HepG2 (cell line): ENCODE measurements around the gene CMC4. TPM values are rescaled to one million over a fixed set of nuclear protein-coding genes. Genes with fewer than 3 reads are reported as not detected.
A peak's percentile ranks its signal among the peaks of the same experiment; 100 is the strongest.

ENCODE experiments used
- ATAC-seq: fragments of 200-7000 bp; cut with Tn5 transposase; 3 replicates; pipeline ENCODE4 v1.9.1; 2020; ENCODE audit warnings: mild to moderate bottlenecking, moderate library complexity
- BruUV-seq: library from RNA; stranded (reverse); fragments of 400-500 nt; replicated peaks from 2 replicates; lab custom pipeline; 2021; lab: Mats Ljungman, UMichigan
- CTCF ChIA-PET: fragments of 300-600 bp; formaldehyde crosslinking; extraction: SDS; loops from one replicate; lab custom pipeline; 2021; ENCODE audit warnings: low total read pairs, inconsistent platforms, low intra/inter-chr PET ratio; lab: Yijun Ruan, JAX
- POLR2A ChIA-PET: fragments of 350-600 bp; sonication (Branson Sonifier 250); formaldehyde crosslinking; loops from one replicate; lab custom pipeline; 2020; ENCODE audit warnings: antibody characterized with exemption, inconsistent platforms; lab: Yijun Ruan, JAX
- DNase-seq: peaks from one replicate; pipeline ENCODE4 v3.0.0-alpha.2; 2015; ENCODE audit warnings: low spot score
- FAIRE-seq: peaks from 3 replicates; lab custom pipeline; 2011; peaks lifted over from hg19 to GRCh38; lab: Jason Lieb, UNC
- H2AFZ ChIP-seq: one replicate; pipeline ENCODE4 v1.6.1; 2011; ENCODE audit warnings: low read length, inconsistent platforms
- H3K27ac ChIP-seq: fragments of 300-600 bp; 3 replicates; pipeline ENCODE4 v1.8.0; 2011; ENCODE audit warnings: mixed run types, mild to moderate bottlenecking, mixed read lengths, low read length, inconsistent platforms; ENCODE audit not compliant: insufficient read depth; ENCODE audit errors: extremely low read length
- H3K27me3 ChIP-seq, 2 experiments: fragments of 200-600 bp in 1 of 2; 2 replicates in 1 of 2; 3 replicates in 1 of 2; pipeline versions ENCODE4 v1.6.0 to v1.8.0; 2011; ENCODE audit warnings: low read length in 2 of 2, mild to moderate bottlenecking in 2 of 2, moderate library complexity in 2 of 2, inconsistent platforms in 1 of 2; ENCODE audit not compliant: insufficient read depth in 2 of 2, control insufficient read depth in 1 of 2
- H3K36me3 ChIP-seq, 2 experiments: fragments of 200-600 bp in 1 of 2; replicated peaks in 1 of 2; 2 replicates in 1 of 2; 3 replicates in 1 of 2; pipeline versions ENCODE4 v1.5.1 to v1.8.0; 2011; ENCODE audit warnings: low read length in 2 of 2, inconsistent platforms in 1 of 2; ENCODE audit not compliant: insufficient read depth in 2 of 2, control insufficient read depth in 1 of 2
- H3K4me1 ChIP-seq: 2 replicates; pipeline ENCODE4 v1.5.1; 2012; ENCODE audit warnings: low read length, inconsistent platforms; ENCODE audit not compliant: insufficient read depth
- H3K4me2 ChIP-seq: 2 replicates; pipeline ENCODE4 v1.6.0; 2011; ENCODE audit warnings: low read depth, low read length, inconsistent platforms
- H3K4me3 ChIP-seq, 3 experiments: fragments of 200-600 bp in 1 of 3; sonication (generic), shearing (Covaris generic) in 1 of 3; replicated peaks in 1 of 3; 2 replicates each; pipeline ENCODE4 v1.5.1; 2011 to 2016; ENCODE audit warnings: low read length in 3 of 3, inconsistent platforms in 2 of 3, low read depth in 2 of 3, mild to moderate bottlenecking in 2 of 3, control low read depth in 1 of 3, mixed read lengths in 1 of 3; ENCODE audit not compliant: insufficient read depth in 1 of 3
- H3K79me2 ChIP-seq: one replicate; pipeline ENCODE4 v1.6.1; 2011; ENCODE audit warnings: low read length, inconsistent platforms; ENCODE audit not compliant: insufficient read depth
- H3K9ac ChIP-seq: 2 replicates; pipeline ENCODE4 v1.6.0; 2011; ENCODE audit warnings: mild to moderate bottlenecking, low read depth, low read length, inconsistent platforms; ENCODE audit not compliant: insufficient read depth
- H3K9me3 ChIP-seq: 2 replicates; pipeline ENCODE4 v1.5.1; 2012; ENCODE audit warnings: mild to moderate bottlenecking, low read length
- H4K20me1 ChIP-seq: 2 replicates; pipeline ENCODE4 v1.6.0; 2011; ENCODE audit warnings: inconsistent platforms, mild to moderate bottlenecking, low read length, moderate library complexity; ENCODE audit not compliant: insufficient read depth
- ADNP ChIP-seq: sonication (generic); formaldehyde crosslinking; IDR thresholded peaks from 2 replicates; pipeline ENCODE4 v1.4.0; 2020; ENCODE audit warnings: missing genetic modification reagents
- DBP ChIP-seq: sonication (generic); formaldehyde crosslinking; IDR thresholded peaks from 2 replicates; pipeline ENCODE4 v1.4.0; 2020; ENCODE audit warnings: missing genetic modification reagents; ENCODE audit errors: not compliant biosample characterization
- ELF1 ChIP-seq: sonication (generic); formaldehyde crosslinking; IDR thresholded peaks from 2 replicates; pipeline ENCODE4 v1.4.0; 2020; ENCODE audit warnings: missing genetic modification reagents
- FOXJ3 ChIP-seq: sonication (generic); formaldehyde crosslinking; IDR thresholded peaks from 2 replicates; pipeline ENCODE4 v1.4.0; 2020; ENCODE audit warnings: missing genetic modification reagents, mild to moderate bottlenecking, borderline replicate concordance
- GMEB2 ChIP-seq: IDR thresholded peaks from 2 replicates; pipeline ENCODE4 v1.6.1; 2016; ENCODE audit warnings: missing biosample characterization, missing genetic modification reagents, low read depth
- GTF2F1 ChIP-seq: fragments of 150-350 bp; IDR thresholded peaks from 2 replicates; pipeline ENCODE4 v1.6.1; 2014; ENCODE audit warnings: low read length
- HHEX ChIP-seq: IDR thresholded peaks from 2 replicates; pipeline ENCODE4 v1.6.1; 2016; ENCODE audit warnings: control low read depth
- HMG20A ChIP-seq: IDR thresholded peaks from 2 replicates; pipeline ENCODE4 v1.6.1; 2016; ENCODE audit warnings: borderline replicate concordance
- HNF4G ChIP-seq, 2 experiments: sonication (generic) in 1 of 2; formaldehyde crosslinking in 1 of 2; IDR thresholded peaks; 2 replicates each; pipeline versions ENCODE4 v1.4.0 to v1.6.1; 2011 to 2020; ENCODE audit warnings: borderline replicate concordance in 2 of 2, low read depth in 2 of 2, mild to moderate bottlenecking in 2 of 2, low read length in 1 of 2, missing genetic modification reagents in 1 of 2, moderate library complexity in 1 of 2
- MTA3 ChIP-seq: sonication (generic); formaldehyde crosslinking; IDR thresholded peaks from 2 replicates; pipeline ENCODE4 v1.4.0; 2020; ENCODE audit warnings: missing genetic modification reagents
- MXD1 ChIP-seq: sonication (generic); formaldehyde crosslinking; IDR thresholded peaks from 2 replicates; pipeline ENCODE4 v1.4.0; 2020; ENCODE audit warnings: mild to moderate bottlenecking, missing genetic modification reagents
- SP140L ChIP-seq: sonication (generic); formaldehyde crosslinking; IDR thresholded peaks from 2 replicates; pipeline ENCODE4 v1.4.0; 2020; ENCODE audit warnings: missing genetic modification reagents, borderline replicate concordance
- ZBTB8A ChIP-seq: sonication (generic); formaldehyde crosslinking; IDR thresholded peaks from 2 replicates; pipeline ENCODE4 v1.4.0; 2020; ENCODE audit warnings: mild to moderate bottlenecking, low read depth, missing genetic modification reagents, borderline replicate concordance
- ZNF326 ChIP-seq: sonication (generic); formaldehyde crosslinking; IDR thresholded peaks from 2 replicates; pipeline ENCODE4 v1.4.0; 2020; ENCODE audit warnings: missing genetic modification reagents, borderline replicate concordance
- ZNF513 ChIP-seq: sonication (generic); formaldehyde crosslinking; conservative IDR thresholded peaks from 2 replicates; pipeline ENCODE4 v1.5.0; 2020; ENCODE audit warnings: missing genetic modification reagents
- ZNF549 ChIP-seq: sonication (generic); formaldehyde crosslinking; IDR thresholded peaks from 2 replicates; pipeline ENCODE4 v1.5.0; 2020; ENCODE audit warnings: missing genetic modification reagents
- ZNF614 ChIP-seq: IDR thresholded peaks from 2 replicates; pipeline ENCODE4 v1.6.1; 2018; ENCODE audit warnings: missing biosample characterization, missing genetic modification reagents, inconsistent platforms, borderline replicate concordance
- ZNF639 ChIP-seq: conservative IDR thresholded peaks from 2 replicates; pipeline ENCODE4 v1.6.1; 2018; ENCODE audit warnings: missing genetic modification reagents
- ZNF720 ChIP-seq: sonication (generic); formaldehyde crosslinking; IDR thresholded peaks from 2 replicates; pipeline ENCODE4 v1.4.0; 2020; ENCODE audit warnings: missing genetic modification reagents
- ZNF780A ChIP-seq: sonication (generic); formaldehyde crosslinking; IDR thresholded peaks from 2 replicates; pipeline ENCODE4 v1.8.0; 2022; ENCODE audit warnings: mild to moderate bottlenecking, missing genetic modification reagents, moderate library complexity
- WGBS: methylation state at CpG from one replicate; pipeline ENCODE4 v1.1.6; 2017; ENCODE audit warnings: low lambda C conversion rate; 5-methylcytosine and 5-hydroxymethylcytosine counted together
- in situ Hi-C: cut with HindIII; loops from 2 replicates; pipeline ENCODE4 v1.10.0; 2017; ENCODE audit warnings: low pct_unique_long_range_greater_than_20kb; ENCODE audit not compliant: extremely low pct_ligation_motif_present
- intact Hi-C: fragments of 100-400 bp; cut with micrococcal nuclease; formaldehyde crosslinking; loops from one replicate; pipeline ENCODE4 v1.10.0; 2022; ENCODE audit not compliant: unreplicated experiment
- polyA plus RNA-seq, 8 experiments: library from polyadenylated mRNA; depleted of rRNA in 3 of 8; stranded (reverse) in 7 of 8; unstranded in 1 of 8; fragments of >200 nt; fragmentation: Illumina TruSeq in 4 of 8; extraction: Trizol in 4 of 8; gene quantifications; 2 replicates each; pipeline versions ENCODE4 v1.2.1 to v1.2.3, GENCODE V29; 2011 to 2016; ENCODE audit warnings: low read depth in 4 of 8, missing spikeins in 1 of 8, mixed read lengths in 1 of 8; ENCODE audit not compliant: insufficient read depth in 1 of 8
- total RNA-seq, 5 experiments: library from RNA; depleted of rRNA; stranded (reverse); fragments of >200 nt; fragmentation: Illumina TruSeq; extraction: Trizol; gene quantifications; 2 replicates each; pipeline ENCODE4 v1.2.3, GENCODE V29; 2016; ENCODE audit warnings: low read depth in 1 of 5

The CMC4 gene
- total and polyA plus RNA-seq, 2 of the 13 experiments (the other 11 are each of a cell fraction or from before 2014, with no cell fraction given) = 5.6 to 11.5 TPM

GRCh38 chrX:155026420-155026726, 44.6 kb downstream of the CMC4 start:
- CTCF ChIA-PET = no interaction called here
- Histone ChIP-seq H2AFZ (no peak overlapping the region), H3K4me2 (peak overlapping the region; percentile 49), H3K9me3 (no peaks in the 10 kb centered on the region), H3K79me2 (peaks cover 27% of the 10 kb centered on the region), H3K9ac (peak overlapping the region; percentile 89; the same call in 1 of the 2 replicates), H4K20me1 (no peaks in the 10 kb centered on the region), H3K4me3 (peak overlapping the region; percentile 40 to 63 (median 47); a peak in 4 of 6 replicates), H3K36me3 (no peaks in the 10 kb centered on the region), H3K27ac (peak overlapping the region; percentile 97), H3K4me1 (peaks cover 33% of the 10 kb centered on the region; the same call in 1 of the 2 replicates), H3K27me3 (no peaks in the 10 kb centered on the region; a peak in 1 of 5 replicates)
- POLR2A ChIA-PET = interaction anchor here (1.1 to 1.4 kb wide), 5 partner anchors 19 to 190 kb away, joined by 4 to 15 read pairs (median 7); partner anchors contain the start of gene VBP1
- no TSS peak for BruUV-seq
- in situ Hi-C loops = no loop called here
- FAIRE-seq (no peak), ATAC-seq (peak; percentile 80; the same call in 2 of the 3 replicates), DNase-seq (no peak)
- WGBS = 0% methylated on average over 4 of the region's 16 CpGs
- intact Hi-C loops = loop anchor here (1.0 to 5.0 kb wide), 2 partner anchors 38 to 46 kb away; partner anchors contain the start of genes BRCC3, CMC4 and MTCP1
- no peak for TF ChIP-seq ADNP (CRISPR knock-in tag)
- TF ChIP-seq ZNF549 (CRISPR knock-in tag) = no peak
- no peak for TF ChIP-seq MTA3 (CRISPR knock-in tag)
- TF ChIP-seq HHEX (CRISPR knock-in tag) = no peak
- no peak for TF ChIP-seq ZNF780A (CRISPR knock-in tag)
- TF ChIP-seq DBP = no peak
- no peak for TF ChIP-seq MXD1 (CRISPR knock-in tag)
- no peak for TF ChIP-seq ZNF326 (CRISPR knock-in tag)
- TF ChIP-seq ZNF614 = no peak
- no peak for TF ChIP-seq ZNF720 (CRISPR knock-in tag)
- no peak for TF ChIP-seq ZBTB8A (CRISPR knock-in tag)
- no peak for TF ChIP-seq SP140L (CRISPR knock-in tag)
- no peak for TF ChIP-seq GMEB2 (CRISPR knock-in tag)
- no peak for TF ChIP-seq FOXJ3 (CRISPR knock-in tag)
- no peak for TF ChIP-seq ELF1 (CRISPR knock-in tag)
- TF ChIP-seq ZNF513 = no peak
- no peak for TF ChIP-seq ZNF639 (CRISPR knock-in tag)
- TF ChIP-seq GTF2F1 = no peak
- no peak for TF ChIP-seq HNF4G (IDR thresholded peaks at IDR 0.05; ENCODE audit: borderline replicate concordance, low read depth, low read length)
- TF ChIP-seq HNF4G (CRISPR knock-in tag; IDR thresholded peaks at IDR 0.05; ENCODE audit: borderline replicate concordance, low read depth) = no peak
- peak; percentile 15; the same call in 1 of the 2 replicates for TF ChIP-seq HMG20A
